GM12801 (cell line): ENCODE measurements around the gene E2F2.

ENCODE experiments used
- CTCF ChIP-seq: IDR thresholded peaks from one replicate; pipeline ENCODE4 v1.5.1; 2011; ENCODE audit warnings: control low read depth; ENCODE audit not compliant: insufficient read length; ENCODE audit errors: extremely low read depth

Gene E2F2

GRCh38 chr1:23530747-23531561 is at the start of gene E2F2:
TSS of gene E2F2 (minus strand) at chr1:23531233. CDS start at chr1:23530793, 440 bp downstream.
- no peak for TF ChIP-seq CTCF

GRCh38 chr1:23578997-23579363 is 47.9 kb upstream of the E2F2 start:
- no peak for TF ChIP-seq CTCF

GRCh38 chr1:23578311-23578996 is 47.4 kb upstream of the E2F2 start:
- TF ChIP-seq CTCF: no peak

GRCh38 chr1:23577056-23578004 is 46.3 kb upstream of the E2F2 start:
- no peak for TF ChIP-seq CTCF

- TF ChIP-seq CTCF: no peak
These were observed 45.5 kb upstream of the E2F2 start for GRCh38 chr1:23576338-23577055.

- TF ChIP-seq CTCF: no peak
These were observed 44.3 kb upstream of the E2F2 start for GRCh38 chr1:23575226-23575810.
